ENCODE results near the gene NUP37. TPM values are rescaled to one million over a fixed set of nuclear protein-coding genes. Genes with fewer than 3 reads are reported as not detected.
"Not testable (repeated sequence)": the region's sequence is repeated elsewhere in the genome, so short reads cannot be mapped to it uniquely, and the experiment has no call there.

Gene NUP37
- total RNA-seq, 1 donor from 2014 or later: 11.8 TPM

DNA sequence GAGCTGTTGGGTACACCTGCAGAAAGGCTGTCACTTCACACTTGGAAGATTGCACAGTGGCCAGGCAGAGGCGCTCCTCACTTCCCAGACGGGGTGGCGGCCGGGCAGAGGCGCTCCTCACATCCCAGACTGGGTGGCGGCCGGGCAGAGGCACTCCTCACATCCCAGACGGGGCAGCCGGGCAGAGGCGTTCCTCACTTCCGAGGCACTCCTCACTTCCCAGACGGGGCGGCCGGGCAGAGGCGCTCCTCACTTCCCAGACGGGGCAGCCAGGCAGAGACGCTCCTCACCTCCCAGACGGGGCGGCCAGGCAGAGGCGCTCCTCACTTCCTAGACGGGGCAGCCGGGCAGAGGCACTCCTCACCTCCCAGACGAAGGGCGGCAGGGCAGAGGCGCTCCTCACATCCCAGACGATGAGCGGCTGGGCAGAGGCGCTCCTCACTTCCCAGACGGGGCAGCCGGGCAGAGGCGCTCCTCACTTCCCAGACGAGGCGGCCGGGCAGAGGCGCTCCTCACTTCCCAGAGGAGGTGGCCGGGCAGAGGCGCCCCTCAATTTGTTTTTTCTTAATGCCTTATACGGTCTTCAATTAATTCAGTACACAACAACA lies 30.6 kb downstream of the NUP37 start:
- not testable (repeated sequence) for DNase-seq (ENCODE audit: low spot score)

DNA sequence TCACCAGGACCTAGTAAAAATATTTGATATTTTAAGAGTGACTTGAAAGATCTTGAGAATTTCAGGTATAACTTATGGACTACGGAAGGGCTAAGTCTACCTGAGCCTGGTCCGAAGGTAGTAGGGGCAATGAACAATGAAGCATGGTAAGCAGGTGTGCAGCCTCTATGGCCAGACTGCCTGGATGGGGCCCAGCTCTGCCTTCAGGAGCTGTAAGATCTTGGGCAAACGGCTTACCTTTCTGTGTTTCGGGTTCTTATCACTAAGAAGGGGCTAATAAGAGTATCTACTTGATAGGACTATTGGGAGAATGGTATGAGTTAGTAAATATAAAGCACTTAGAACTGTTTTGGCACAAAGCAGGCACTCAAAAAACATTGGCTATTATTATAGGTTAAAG lies 39.1 kb downstream of the NUP37 start:
- no peak for DNase-seq (ENCODE audit: low spot score)

DNA sequence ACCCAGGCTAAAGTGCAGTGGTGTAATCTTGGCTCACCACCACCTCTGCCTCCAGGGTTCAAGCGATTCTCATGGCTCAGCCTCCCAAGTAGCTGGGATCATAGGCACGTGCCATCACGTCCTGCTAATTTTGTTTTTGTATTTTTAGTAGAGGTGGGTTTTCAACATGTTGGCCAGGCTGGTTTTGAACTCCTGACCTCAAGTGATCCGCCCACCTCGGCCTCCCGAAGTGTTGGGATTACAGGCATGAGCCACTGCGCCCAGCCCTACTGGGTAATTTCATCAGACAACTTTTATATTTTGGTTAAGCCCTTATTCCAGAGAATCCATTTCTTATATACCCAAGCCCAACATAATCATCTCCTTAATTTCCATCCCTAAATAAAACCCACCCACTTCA lies 47.8 kb downstream of the NUP37 start:
- not testable (repeated sequence) for DNase-seq (ENCODE audit: low spot score)

DNA sequence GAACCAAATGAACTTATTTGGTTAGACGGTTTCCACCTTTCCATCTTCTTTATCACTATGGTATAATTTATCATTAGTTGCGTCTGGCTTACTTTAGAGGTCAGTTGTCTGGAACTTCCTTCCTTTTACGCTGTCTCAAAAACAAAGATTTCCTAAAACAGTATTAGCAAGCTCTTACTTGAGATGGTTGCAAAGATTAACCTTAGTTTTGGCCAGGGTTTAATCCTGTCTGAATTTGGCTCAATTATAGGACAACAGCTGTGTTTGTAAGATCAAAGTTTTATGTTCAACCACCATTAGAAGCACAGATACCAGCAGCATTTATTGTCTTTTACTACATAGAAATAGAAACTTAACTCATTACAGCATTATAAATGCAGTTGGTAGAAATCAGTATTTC lies 50.2 kb downstream of the NUP37 start:
- DNase-seq (ENCODE audit: low spot score): no peak

DNA sequence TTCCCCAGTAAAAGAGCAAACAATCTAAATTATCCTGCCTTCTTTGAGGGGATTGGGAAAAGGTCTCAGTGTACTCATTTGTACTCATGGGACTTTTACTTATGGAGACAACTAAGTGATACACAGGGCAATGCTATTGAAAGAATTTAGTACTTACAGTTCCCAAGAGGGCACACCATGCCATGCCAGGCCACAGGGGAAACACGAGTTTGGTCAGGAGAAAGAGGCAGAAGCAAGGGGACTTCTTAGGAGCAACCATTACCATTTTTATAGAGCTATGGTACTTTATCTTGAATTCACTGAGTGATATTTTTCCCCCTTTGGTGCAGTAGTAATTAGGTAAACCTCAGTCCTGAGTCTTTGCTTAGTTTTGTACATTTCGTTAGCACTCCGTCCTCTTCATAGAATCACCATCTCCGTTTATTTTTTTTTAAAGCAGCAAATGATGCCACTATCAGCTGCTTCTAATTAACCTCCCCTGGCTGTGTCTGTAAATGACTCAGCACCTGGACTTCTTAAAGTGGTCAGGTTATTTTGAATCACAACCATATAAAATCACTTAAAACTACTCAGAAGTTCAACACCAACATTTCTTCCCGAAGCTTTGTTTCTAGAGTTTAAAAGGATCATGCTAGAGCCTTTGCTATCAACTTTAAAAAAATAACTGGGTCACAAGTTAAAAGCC lies 52.2 kb downstream of the NUP37 start:
- no peak for DNase-seq (ENCODE audit: low spot score)

DNA sequence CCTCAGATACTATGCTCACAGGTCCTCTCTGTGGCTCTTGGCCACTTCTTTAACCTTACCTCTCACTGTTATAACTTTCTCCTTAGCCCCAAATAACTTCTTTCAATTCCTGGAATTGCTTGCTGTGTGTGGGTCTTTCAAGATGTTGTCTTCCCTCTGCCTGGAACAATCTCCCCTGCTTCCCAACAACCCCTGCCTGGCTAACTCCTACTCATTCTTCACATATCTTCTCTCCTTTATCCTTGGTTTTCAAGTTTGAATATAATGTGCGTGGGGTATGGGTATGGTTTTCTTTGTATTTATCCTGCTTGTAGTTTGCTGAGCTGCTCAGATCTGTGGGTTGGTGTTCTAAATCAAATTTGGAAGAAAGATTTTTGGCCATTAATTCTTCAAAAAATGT lies 55.4 kb downstream of the NUP37 start:
- DNase-seq (ENCODE audit: low spot score): no peak

DNA sequence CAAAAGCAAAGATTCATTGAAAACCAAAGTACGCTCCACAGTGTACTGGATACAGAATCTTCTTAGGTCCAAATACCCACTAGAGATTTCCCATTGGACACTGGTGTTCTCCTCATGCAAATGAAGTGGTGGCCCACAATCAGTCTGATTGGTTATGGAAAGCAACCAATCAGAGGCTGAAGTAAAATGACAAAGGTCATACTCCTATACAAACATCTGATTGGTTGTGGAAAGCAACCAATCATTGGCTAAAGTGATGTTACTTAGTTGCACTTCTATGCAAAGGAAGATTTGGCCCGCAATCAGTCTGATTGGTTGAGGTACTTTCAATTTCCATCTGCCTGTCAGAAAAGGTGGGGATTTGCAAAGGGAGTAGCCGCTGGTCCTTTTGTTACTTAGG lies 56.8 kb downstream of the NUP37 start:
- DNase-seq (ENCODE audit: low spot score): no peak

DNA sequence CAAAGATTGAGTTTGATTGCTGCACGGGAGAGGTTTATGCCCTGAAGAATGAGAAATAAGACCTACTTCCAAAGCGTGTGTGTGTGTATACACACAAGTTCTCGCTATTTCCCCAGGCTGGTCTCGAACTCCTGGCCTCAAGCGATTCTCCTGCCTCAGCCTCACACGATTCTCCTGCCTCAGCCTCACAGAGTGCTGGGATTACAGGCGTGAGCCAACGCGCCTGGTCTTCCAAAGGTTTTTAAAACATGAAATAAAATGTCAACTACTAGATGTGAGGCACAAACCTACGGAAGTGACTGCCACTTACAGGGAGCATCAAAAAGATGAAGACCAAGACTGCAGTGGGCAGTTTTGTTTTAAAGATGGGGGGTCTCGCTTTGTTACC lies 57.5 kb downstream of the NUP37 start:
- no peak for DNase-seq (ENCODE audit: low spot score)

DNA sequence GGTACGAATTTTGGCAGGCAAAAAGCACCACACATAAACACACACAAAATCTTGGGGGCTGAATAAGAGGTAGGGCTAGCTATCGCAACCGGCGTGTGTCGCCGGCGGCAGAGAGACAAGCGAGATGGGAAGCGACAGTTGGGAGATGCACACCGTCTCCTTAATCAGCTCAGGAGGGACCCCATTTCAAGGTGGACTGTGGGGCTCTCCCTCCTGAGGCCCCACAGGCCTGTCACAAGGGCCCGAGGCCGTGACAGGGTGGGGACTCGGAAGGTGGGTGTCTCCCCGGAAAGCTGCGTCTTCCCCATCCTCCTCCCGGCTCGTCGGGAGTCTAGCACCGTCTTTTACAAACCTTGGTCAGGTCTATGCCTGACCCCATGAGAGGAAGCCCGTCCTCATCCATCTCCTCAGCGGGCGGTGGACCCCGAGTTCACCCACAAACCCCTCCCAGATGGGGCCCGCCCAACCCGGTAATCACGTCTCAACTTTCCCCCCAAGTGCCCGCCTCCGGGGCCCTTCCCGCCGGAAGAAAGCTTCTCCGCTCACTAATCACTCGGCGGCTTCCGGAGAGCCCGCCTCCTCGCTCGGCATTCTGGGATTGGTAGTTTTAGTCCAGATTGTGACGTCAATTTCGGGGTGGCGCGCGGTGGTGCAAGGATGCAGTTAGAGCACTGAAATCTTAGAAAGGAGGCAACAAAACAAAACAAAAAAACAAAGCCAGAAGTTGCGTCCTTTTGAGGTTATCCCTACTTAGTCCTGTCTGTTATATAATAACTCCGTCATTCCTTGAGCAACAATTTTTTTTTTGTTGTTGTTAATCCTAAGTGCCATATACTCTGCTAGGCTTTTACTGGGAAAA lies 58.1 kb downstream of the NUP37 start, which contains the start of gene WASHC3:
TSS of gene WASHC3 (minus strand) at position 432 of the 859 bp plus-strand sequence. CDS start at position 403, 29 bp downstream.
- peak; percentile 99 for DNase-seq (ENCODE audit: low spot score)

DNA sequence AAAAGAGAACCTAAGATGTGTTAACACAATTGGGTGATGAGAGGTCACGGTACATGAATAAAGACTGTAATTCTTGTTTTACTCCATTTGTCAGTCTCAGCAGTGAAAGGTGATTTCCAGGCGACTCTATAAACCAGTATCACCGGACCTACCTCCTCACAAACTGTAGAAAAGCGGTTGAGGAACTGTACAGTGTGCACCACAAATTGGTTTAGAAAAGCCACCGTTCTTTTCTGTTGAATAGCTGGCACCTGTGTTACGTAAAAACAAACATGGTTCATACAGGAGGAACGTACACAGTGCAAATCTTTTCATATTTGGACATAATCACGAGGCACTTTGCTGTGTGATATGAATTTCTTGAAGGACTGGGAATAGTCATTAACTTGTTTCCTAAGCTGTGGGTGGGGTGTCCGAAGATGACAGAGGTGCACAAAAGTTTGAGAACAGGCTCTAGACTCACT lies 58.8 kb downstream of the NUP37 start:
- peak; percentile 17 for DNase-seq (ENCODE audit: low spot score)

DNA sequence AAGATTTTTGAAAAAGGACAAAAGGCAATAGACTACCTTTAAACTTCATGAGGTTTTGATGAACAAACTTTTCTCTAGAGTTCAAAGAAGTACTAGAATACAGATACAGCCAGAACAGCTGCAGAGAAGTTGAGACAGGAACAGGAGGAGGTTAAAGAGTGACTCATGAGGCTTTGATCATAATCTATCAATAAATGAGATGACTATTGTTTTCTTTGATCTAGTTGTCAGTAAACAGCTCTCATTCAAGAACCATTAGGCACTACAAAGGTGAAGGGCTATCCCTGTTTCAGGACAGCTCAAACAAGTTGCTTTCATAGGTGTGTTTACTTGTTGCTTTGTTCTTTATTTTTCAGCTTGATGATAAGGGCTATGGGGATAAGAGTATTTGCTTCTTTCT lies 60.6 kb downstream of the NUP37 start:
- no peak for DNase-seq (ENCODE audit: low spot score)

DNA sequence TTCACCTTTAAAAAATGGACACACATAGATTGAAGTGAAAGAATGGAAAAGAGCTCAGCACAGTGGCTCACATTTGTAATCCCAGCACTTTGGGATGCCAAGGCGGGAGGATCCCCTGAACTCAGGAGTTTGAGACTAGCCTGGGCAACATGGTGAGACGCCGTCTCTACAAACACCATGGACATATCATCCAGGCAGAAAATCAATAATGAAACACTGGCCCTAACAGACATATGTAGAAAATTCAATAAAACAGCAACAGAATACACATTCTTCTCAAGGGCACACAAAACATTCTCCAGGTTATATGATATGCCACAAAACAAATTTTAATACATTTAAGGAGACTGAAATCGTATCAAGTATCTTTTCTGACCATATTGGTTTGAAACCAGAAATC lies 65.6 kb downstream of the NUP37 start:
- no peak for DNase-seq (ENCODE audit: low spot score)

DNA sequence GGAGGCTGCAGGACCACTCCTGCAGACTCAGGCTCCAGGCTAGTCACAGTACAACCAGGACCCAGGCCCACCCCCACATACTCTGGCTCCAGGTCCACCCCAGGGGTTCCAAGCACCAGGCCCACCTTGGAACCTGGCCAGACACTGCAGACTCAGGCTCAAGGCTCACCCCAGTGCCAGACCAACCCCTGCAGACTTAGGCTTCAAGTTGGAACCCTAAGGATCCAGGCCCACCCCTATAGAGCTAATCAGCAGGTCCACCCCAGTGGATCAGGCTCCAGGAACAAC lies 66.9 kb downstream of the NUP37 start:
- no peak for DNase-seq (ENCODE audit: low spot score)

DNA sequence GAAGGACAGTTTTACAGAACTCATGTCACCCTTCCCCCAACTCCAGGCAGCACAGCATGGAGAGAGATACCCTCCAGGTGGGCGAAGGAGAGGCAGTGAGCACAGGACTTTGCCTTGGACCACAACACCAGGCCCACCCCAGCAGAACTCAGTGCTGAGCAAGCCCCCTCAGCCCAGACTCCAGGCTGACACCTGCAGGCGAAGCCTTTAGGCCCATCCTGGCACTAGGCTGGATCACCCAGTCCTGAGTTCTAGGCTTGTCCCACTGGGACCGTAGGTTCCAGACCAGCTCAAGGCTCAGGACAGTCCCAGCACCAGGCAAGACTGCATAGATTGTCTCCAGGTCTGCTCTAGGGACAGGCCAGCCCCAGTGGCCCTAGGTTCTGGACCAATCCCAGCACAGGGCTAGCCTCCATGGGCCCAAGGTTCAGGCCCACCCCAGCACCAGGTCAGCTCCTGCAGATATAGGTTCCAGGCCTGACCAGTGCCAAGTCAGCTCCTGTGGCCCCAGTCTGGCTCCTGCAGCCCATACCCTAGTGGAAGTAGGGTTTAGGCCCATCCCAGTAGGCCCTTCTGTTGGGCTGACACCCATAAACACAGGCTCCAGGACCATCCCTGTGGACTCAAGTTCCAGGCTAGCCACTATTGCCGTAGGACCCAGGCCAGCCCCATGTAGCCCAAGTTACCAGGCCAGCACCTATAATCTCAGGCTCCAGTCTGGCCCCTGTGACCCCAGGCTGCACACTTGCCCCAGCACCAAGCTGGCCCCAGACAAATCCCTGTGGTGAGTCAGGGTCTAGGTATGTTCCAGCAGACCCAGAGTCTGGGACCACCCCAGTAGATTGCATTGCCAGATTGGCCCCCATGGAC lies 67.5 kb downstream of the NUP37 start:
- no peak for DNase-seq (ENCODE audit: low spot score)

DNA sequence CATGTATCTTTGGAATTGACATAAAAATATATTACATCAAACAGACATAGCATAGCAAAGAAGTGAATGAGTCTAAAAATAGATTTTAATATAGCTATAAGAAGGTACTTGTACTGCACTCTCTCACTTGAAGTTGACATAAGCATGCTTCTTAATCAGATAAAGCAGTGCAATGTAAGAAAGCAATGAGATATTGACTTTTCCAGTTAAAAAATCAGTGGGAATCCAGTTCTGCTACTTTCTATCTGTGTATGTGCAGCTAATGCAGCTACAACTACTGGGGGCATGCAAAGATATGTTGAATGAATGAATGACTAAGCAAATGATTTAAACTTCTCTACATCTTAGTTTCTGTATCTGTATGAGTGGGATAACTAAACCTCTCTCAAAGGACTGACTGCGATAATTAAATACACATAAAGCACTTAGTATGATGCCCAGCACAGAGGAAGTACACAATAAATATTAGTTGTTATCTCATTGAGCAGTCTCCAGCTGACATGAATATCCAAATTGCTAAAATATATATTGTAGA lies 68.4 kb downstream of the NUP37 start:
- DNase-seq (ENCODE audit: low spot score): peak; percentile 14

DNA sequence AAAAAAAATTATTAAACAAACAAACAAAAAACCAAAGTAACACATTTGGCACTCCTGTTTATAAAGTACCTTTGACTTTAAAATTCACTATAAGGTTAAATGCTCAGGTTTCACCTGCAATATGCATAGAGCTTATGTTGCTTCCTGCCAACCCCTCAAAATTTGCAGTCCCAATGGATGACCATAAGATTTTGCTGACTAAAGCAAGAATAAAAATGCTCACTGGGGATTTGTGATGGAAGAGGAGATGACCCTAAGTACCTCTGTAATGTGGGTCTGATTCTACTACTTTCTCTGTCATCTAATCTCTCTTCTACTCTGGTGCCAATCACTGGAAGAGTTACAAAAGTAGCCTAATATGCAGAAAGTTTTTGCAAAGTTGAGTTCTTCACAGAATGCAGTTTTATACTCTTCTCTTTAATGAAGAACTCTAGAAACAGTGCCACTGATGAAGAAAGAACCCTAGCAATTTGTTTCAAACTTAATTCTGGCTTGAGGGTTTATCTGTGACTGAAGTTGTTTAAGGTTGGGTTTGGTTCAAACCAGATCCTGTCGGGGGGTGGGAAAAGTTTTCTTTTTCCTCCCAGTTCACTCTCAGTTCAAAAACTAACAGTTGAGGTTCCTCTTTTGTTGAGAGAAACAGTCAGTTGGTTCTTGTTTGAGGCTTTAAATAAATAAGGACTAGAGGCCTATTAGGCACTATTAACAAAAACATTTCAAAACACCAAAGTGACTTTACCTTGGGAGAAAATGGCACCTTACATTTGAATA lies 69.1 kb downstream of the NUP37 start:
- DNase-seq (ENCODE audit: low spot score): no peak

DNA sequence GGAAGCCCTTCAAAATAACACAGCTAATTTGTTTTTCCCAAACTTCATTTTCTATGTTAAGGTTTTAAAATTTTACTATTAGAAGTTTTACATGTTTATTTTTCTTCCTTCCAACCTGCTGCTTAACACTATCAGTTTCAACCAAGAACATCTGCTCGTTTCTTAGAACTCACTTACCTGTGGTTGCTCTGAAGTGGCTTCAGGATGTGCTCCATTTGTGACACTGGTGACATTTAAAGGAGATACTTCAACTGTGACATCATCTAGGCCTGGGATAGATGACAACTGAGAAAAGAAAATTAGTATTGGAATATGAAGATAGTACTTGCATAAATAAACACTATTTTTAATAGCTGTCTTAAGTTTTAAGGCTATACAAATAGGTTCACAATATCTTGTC lies 76.0 kb downstream of the NUP37 start:
- no peak for DNase-seq (ENCODE audit: low spot score)

DNA sequence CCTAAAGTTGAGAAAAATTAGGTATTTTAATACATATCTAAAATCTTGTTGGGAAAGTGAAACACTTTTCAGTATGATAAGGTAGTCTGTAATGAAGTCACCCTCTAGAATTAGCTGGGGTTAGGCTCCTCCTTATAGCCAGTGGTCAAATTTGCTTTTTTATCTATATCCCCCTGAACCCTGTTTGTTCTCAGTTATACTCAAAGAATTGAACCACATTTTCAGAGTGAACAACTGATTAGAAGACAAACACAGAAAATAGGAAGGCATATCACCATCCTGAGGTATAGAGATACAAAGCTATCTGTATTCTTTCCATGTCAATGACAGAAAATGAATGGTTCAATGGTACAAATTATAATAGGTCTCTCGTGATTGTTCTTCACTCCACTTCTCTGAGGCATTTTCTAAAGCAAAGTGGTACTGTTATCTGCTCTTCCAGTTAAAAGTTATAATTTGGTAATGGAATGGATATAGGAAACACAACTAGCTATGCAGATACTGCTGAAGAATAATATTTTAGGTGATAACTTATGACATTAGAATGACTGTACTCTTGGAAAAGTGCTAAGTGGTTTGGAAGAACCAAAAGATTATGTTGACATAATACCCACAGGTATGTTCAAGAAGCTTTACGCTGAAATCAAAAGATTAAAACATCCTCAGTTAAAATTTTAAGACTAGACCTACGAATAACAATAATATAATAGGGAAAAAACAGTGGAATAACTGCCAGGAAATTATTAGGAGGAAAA lies 85.7 kb downstream of the NUP37 start:
- no peak for DNase-seq (ENCODE audit: low spot score)

DNA sequence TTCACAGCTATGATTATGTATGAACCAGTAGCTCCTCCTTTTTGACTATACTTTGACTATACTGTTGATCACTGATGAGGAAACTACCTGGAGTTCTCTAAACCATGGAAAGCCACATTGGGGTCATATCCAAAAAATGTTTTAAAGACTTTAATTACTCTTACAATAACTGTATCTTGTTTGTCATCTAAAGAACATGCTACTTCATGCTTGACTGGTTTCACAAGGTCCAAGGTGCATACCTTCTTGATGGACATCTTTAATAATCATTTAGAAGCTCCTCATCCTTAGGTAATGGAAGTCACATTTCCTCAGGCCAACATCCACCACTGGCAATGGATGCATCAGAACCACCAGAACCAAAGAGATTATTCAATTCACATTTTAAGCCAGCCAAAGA lies 88.1 kb downstream of the NUP37 start:
- no peak for DNase-seq (ENCODE audit: low spot score)

DNA sequence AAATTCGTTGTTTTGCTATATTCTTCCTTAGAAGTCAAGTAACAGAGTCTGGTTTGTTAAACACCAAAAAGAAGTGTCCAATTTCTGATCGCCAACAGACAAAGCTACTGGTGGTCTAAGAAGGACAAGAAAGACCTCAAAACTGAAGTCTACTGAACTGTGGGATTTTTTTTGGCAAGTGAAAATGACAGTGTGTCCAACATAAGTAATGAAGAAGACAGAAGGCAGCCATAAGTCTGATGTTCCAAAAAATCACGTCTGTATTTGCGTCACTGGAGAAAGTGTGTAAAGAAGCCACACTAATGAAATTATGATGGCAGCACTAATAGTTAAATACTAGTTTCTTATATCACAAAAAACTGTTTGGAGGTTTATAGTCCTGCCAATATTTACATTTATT lies 90.8 kb downstream of the NUP37 start:
- DNase-seq (ENCODE audit: low spot score): no peak
